H1 (cell line): ENCODE measurements around the gene OR11H7. TPM values are rescaled to one million over a fixed set of nuclear protein-coding genes. Genes with fewer than 3 reads are reported as not detected.

Experiments used
- EGR1 ChIP-seq: IDR thresholded peaks from 2 replicates; pipeline ENCODE4 v1.6.1; 2011; ENCODE audit warnings: low read depth, low read length, borderline replicate concordance
- NANOG ChIP-seq: IDR thresholded peaks from 2 replicates; pipeline ENCODE4 v1.6.1; 2011; ENCODE audit warnings: low read length, low read depth, mild to moderate bottlenecking, inconsistent platforms; ENCODE audit not compliant: insufficient read depth, poor library complexity, severe bottlenecking
- POLR2AphosphoS5 ChIP-seq: IDR thresholded peaks from 2 replicates; pipeline ENCODE4 v1.6.1; 2011; ENCODE audit warnings: low read depth, low read length
- RFX5 ChIP-seq: IDR thresholded peaks from 2 replicates; pipeline ENCODE4 v1.6.1; 2011; ENCODE audit warnings: low read depth, low read length, improper control_type of control experiment, borderline replicate concordance
- RXRA ChIP-seq: IDR thresholded peaks from 2 replicates; pipeline ENCODE4 v1.6.1; 2011; ENCODE audit warnings: low read depth, mild to moderate bottlenecking, low read length, moderate library complexity; ENCODE audit not compliant: insufficient read depth
- SIX5 ChIP-seq: IDR thresholded peaks from 2 replicates; pipeline ENCODE4 v1.6.1; 2011; ENCODE audit warnings: mild to moderate bottlenecking, low read depth, low read length
- SP4 ChIP-seq: IDR thresholded peaks from 2 replicates; pipeline ENCODE4 v1.6.1; 2012; ENCODE audit warnings: low read length, inconsistent platforms
- TEAD4 ChIP-seq: IDR thresholded peaks from 2 replicates; pipeline ENCODE4 v1.6.1; 2012; ENCODE audit warnings: low read depth, low read length, inconsistent platforms, mixed read lengths
- polyA plus RNA-seq, 7 experiments: library from polyadenylated mRNA; depleted of rRNA in 3 of 7; stranded (reverse) in 5 of 7; unstranded in 2 of 7; fragments of >200 nt in 5 of 7; fragments of 200-250 nt in 2 of 7; gene quantifications; 1 replicate in 5 of 7; 2 replicates in 1 of 7; 4 replicates in 1 of 7; pipeline versions ENCODE4 v1.2.1 to v1.2.3, GENCODE V29; 2011 to 2013; ENCODE audit warnings: missing spikeins in 2 of 7, mixed read lengths in 2 of 7
- total RNA-seq: library from RNA; stranded (reverse); fragmentation: NEBNext Ultra II Directional; extraction: Animal tissue kit (Norgen Biotek cat#: 25700); gene quantifications from 2 replicates; pipeline ENCODE4 v1.2.1, GENCODE V29; 2021
- TF ChIP-seq, protein P1 (sequence below): fragments of 300-600 bp; sonication (generic); IDR thresholded peaks from 2 replicates; pipeline ENCODE4 v1.7.1; 2012; ENCODE audit warnings: low read length, moderate library complexity, mild to moderate bottlenecking, inconsistent platforms; ENCODE audit not compliant: insufficient replicate concordance

Gene OR11H7
- total and polyA plus RNA-seq, 2 of the 8 experiments (the other 6 are each of a cell fraction or from before 2014, with no cell fraction given), result not detected

DNA sequence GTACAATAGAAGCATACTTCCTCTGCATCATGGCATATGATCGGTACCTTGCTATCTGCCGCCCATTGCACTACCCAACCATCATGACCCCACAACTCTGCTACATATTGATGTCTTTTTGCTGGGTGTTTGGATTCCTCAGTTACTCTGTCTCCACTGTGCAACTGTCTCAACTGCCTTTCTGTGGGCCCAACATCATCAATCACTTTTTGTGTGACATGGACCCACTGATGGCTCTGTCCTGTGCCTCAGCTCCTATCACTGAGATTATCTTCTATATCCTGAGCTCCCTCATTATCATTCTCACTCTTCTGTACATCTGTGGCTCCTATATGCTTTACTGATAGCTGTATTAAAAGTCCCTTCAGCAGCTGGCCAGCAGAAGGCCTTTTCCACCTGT, 19.2 kb upstream of the OR11H7 start (continued):
- TF ChIP-seq, protein P1, sequence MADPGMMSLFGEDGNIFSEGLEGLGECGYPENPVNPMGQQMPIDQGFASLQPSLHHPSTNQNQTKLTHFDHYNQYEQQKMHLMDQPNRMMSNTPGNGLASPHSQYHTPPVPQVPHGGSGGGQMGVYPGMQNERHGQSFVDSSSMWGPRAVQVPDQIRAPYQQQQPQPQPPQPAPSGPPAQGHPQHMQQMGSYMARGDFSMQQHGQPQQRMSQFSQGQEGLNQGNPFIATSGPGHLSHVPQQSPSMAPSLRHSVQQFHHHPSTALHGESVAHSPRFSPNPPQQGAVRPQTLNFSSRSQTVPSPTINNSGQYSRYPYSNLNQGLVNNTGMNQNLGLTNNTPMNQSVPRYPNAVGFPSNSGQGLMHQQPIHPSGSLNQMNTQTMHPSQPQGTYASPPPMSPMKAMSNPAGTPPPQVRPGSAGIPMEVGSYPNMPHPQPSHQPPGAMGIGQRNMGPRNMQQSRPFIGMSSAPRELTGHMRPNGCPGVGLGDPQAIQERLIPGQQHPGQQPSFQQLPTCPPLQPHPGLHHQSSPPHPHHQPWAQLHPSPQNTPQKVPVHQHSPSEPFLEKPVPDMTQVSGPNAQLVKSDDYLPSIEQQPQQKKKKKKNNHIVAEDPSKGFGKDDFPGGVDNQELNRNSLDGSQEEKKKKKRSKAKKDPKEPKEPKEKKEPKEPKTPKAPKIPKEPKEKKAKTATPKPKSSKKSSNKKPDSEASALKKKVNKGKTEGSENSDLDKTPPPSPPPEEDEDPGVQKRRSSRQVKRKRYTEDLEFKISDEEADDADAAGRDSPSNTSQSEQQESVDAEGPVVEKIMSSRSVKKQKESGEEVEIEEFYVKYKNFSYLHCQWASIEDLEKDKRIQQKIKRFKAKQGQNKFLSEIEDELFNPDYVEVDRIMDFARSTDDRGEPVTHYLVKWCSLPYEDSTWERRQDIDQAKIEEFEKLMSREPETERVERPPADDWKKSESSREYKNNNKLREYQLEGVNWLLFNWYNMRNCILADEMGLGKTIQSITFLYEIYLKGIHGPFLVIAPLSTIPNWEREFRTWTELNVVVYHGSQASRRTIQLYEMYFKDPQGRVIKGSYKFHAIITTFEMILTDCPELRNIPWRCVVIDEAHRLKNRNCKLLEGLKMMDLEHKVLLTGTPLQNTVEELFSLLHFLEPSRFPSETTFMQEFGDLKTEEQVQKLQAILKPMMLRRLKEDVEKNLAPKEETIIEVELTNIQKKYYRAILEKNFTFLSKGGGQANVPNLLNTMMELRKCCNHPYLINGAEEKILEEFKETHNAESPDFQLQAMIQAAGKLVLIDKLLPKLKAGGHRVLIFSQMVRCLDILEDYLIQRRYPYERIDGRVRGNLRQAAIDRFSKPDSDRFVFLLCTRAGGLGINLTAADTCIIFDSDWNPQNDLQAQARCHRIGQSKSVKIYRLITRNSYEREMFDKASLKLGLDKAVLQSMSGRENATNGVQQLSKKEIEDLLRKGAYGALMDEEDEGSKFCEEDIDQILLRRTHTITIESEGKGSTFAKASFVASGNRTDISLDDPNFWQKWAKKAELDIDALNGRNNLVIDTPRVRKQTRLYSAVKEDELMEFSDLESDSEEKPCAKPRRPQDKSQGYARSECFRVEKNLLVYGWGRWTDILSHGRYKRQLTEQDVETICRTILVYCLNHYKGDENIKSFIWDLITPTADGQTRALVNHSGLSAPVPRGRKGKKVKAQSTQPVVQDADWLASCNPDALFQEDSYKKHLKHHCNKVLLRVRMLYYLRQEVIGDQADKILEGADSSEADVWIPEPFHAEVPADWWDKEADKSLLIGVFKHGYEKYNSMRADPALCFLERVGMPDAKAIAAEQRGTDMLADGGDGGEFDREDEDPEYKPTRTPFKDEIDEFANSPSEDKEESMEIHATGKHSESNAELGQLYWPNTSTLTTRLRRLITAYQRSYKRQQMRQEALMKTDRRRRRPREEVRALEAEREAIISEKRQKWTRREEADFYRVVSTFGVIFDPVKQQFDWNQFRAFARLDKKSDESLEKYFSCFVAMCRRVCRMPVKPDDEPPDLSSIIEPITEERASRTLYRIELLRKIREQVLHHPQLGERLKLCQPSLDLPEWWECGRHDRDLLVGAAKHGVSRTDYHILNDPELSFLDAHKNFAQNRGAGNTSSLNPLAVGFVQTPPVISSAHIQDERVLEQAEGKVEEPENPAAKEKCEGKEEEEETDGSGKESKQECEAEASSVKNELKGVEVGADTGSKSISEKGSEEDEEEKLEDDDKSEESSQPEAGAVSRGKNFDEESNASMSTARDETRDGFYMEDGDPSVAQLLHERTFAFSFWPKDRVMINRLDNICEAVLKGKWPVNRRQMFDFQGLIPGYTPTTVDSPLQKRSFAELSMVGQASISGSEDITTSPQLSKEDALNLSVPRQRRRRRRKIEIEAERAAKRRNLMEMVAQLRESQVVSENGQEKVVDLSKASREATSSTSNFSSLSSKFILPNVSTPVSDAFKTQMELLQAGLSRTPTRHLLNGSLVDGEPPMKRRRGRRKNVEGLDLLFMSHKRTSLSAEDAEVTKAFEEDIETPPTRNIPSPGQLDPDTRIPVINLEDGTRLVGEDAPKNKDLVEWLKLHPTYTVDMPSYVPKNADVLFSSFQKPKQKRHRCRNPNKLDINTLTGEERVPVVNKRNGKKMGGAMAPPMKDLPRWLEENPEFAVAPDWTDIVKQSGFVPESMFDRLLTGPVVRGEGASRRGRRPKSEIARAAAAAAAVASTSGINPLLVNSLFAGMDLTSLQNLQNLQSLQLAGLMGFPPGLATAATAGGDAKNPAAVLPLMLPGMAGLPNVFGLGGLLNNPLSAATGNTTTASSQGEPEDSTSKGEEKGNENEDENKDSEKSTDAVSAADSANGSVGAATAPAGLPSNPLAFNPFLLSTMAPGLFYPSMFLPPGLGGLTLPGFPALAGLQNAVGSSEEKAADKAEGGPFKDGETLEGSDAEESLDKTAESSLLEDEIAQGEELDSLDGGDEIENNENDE, result no peak
- TF ChIP-seq RFX5 (no peak), RXRA (no peak), NANOG (no peak), POLR2AphosphoS5 (no peak), SP4 (no peak), TEAD4 (no peak), SIX5 (no peak), EGR1 (no peak)
